ENCODE results near the gene SH2B2.
A peak's percentile ranks its signal among the peaks of the same experiment; 100 is the strongest.
"Not testable (repeated sequence)": the region's sequence is repeated elsewhere in the genome, so short reads cannot be mapped to it uniquely, and the experiment has no call there.

Gene SH2B2

GRCh38 chr7:102287111-102287980 is 678 bp downstream of the SH2B2 start:
- peak; percentile 31 for DNase-seq

DNA sequence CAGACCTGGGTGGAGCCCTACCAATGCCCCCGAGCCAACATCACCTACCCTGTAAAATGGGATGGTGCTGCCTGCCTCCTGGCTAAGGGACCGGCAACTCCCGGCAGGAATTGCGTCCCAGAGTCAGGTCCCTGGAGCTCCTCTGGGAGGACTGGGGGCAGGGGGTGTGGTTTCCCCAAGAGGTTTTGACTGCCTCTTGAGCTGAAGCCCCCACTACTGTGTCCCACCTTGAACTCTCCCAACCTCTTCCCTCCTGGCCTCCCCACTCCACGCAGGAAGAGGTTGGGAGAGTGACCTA is 1.3 kb downstream of the SH2B2 start:
- DNase-seq, result no peak

DNA sequence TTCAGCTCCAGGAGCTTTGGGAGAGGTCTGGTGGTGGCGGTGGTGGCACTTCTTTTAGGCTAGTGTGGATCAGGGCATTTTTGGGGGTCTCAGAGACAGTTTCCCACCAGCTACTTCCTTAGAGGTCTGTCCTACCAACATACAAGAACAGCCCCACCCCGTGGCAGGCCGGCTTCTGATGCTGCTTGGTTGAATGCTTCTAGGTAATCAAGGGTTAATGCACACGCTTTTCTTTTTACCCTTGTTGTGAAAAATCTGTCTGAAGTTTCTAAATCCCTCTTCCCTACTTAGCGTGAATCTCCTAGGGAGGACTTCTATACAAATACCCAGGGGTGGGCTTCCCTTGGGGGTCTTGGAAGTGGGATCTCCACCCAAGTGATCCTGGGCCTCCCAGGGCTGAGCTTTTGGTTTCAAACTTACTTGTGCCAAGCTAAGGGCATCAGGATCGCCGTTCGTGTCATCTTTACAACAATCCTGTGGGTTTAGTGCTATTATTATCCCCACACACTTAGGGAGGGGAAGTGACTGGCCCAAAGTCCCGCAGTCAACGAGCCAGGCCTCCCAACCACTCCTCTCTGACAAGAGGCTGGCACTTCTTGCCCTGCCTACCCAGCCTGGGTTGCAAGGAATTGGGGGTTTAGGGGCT is 1.7 kb downstream of the SH2B2 start:
- DNase-seq, result no peak

DNA sequence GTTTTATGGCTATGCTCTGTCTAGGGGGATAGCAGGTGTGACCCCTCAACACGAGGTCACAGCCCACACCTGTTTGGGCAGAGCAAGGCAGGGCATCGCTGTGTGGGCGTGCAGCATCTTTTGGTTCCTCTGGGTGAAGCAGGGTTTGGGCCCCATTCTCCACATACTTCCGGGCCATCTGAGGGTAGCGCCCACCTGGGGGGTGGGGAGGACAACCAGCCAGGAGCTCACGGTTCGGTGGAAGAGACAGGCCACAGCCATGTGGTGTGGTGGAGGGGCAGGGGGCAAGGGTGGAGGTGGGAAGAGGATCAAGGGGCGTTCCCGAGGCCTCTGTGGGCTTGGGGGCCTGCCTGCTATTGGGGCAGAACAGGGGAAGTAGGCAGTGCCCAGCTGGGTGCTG is 2.4 kb downstream of the SH2B2 start:
- DNase-seq, result no peak

- DNase-seq, result peak; percentile 20
Observed at GRCh38 chr7:102291056-102291915, 4.6 kb downstream of the SH2B2 start.

GRCh38 chr7:102291916-102292267 is 5.2 kb downstream of the SH2B2 start:
- DNase-seq, result no peak

GRCh38 chr7:102292813-102293798 is 6.4 kb downstream of the SH2B2 start:
- no peak for DNase-seq

- DNase-seq, result no peak
Observed at GRCh38 chr7:102294589-102294988, 7.9 kb downstream of the SH2B2 start.

- DNase-seq, result no peak
Observed at GRCh38 chr7:102295346-102296178, 8.9 kb downstream of the SH2B2 start.

DNA sequence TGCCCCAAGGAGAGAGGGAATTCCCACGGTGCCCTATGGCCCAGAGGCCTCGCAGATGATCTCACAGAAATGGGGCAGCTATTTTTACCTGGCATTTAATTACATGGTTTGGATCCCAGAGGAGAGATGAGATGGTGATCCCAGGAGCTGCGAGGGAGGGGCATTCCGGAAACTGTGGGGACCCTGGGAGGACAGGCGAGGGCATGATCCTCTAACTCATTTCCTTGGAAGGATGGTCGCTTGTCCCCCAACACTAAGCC is 9.4 kb downstream of the SH2B2 start:
- DNase-seq, result no peak

GRCh38 chr7:102296514-102296913 is 9.8 kb downstream of the SH2B2 start:
- DNase-seq, result no peak

- no peak for DNase-seq
Observed at GRCh38 chr7:102297487-102298218, 11.0 kb downstream of the SH2B2 start.

- no peak for DNase-seq
Observed at GRCh38 chr7:102300643-102301221, 14.1 kb downstream of the SH2B2 start.

- not testable (repeated sequence) for DNase-seq
Observed at GRCh38 chr7:102301367-102301766, 14.7 kb downstream of the SH2B2 start.

- DNase-seq, result no peak
Observed at GRCh38 chr7:102302025-102302424, 15.4 kb downstream of the SH2B2 start.

- DNase-seq, result peak; percentile 11
Observed at GRCh38 chr7:102303669-102304422, 17.2 kb downstream of the SH2B2 start.

DNA sequence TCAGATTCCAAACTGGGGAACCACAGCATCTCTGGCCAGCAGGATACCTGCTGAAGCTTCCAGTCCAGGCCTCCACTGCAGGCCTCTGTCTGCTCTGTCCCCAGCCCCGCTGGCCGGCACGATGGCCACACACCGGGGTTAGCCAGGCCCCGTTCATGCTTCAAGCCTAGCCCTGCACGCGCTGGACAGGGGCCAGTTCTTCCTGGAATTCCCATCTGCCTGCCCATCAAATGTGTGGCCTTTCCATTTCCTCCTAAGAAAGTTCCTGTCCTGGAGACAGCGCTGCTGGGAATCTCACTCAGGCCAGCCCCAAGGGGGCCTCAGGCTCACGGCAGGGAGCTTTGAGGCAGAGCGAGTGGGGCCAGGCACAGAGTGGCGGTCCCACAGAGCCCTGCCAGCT is 18.0 kb downstream of the SH2B2 start:
- no peak for DNase-seq

- no peak for DNase-seq
Observed at GRCh38 chr7:102305414-102306268, 19.0 kb downstream of the SH2B2 start.

Data from CD4-positive, alpha-beta T cell treated with Interleukin-17A for 4 hours (primary cell).